B cell (primary cell): Measurements from ENCODE around the gene TMEM132E.

Experiments used
- EZH2 ChIP-seq: IDR thresholded peaks from 2 replicates; pipeline ENCODE4 v1.6.1; 2012; ENCODE audit warnings: borderline replicate concordance, low read depth, mild to moderate bottlenecking, moderate library complexity, low read length; ENCODE audit not compliant: insufficient read depth, poor library complexity, severe bottlenecking
- TF ChIP-seq, protein P1 (sequence below): fragments of 200-600 bp; IDR thresholded peaks from one replicate; pipeline ENCODE4 v1.8.0; 2022; ENCODE audit warnings: antibody characterized with exemption, mild to moderate bottlenecking

DNA sequence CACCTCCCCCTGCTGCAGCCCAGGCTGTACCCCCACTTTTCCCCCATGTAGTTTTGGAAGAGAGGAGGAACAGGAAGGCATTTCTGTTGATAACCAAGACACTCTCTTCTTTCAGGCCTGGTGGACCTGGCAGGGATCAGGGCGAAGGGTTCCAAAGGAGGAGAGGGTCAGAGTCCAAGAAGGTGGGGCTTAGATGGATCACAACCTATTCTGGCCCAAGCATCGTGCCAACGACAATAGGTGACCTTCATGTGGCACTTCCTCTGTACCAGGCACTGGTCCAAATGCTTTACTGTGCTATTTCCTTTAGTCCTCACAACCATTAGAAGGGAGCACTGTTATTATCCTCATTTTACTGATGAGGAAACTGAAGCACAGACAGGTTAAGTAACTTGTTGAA, 84.3 kb downstream of the TMEM132E start:
- TF ChIP-seq, protein P1, sequence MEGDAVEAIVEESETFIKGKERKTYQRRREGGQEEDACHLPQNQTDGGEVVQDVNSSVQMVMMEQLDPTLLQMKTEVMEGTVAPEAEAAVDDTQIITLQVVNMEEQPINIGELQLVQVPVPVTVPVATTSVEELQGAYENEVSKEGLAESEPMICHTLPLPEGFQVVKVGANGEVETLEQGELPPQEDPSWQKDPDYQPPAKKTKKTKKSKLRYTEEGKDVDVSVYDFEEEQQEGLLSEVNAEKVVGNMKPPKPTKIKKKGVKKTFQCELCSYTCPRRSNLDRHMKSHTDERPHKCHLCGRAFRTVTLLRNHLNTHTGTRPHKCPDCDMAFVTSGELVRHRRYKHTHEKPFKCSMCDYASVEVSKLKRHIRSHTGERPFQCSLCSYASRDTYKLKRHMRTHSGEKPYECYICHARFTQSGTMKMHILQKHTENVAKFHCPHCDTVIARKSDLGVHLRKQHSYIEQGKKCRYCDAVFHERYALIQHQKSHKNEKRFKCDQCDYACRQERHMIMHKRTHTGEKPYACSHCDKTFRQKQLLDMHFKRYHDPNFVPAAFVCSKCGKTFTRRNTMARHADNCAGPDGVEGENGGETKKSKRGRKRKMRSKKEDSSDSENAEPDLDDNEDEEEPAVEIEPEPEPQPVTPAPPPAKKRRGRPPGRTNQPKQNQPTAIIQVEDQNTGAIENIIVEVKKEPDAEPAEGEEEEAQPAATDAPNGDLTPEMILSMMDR = no peak
- no peak for TF ChIP-seq EZH2
